HUES48 (cell line): ENCODE results near the gene WHAMM.
"Not testable (repeated sequence)": the region's sequence is repeated elsewhere in the genome, so short reads cannot be mapped to it uniquely, and the experiment has no call there.

Source experiments
- H3K27ac ChIP-seq: one replicate; pipeline ENCODE4 v1.7.0; 2013; ENCODE audit warnings: low read depth, low read length, inconsistent platforms
- H3K27me3 ChIP-seq: 2 replicates; pipeline ENCODE4 v1.6.1; 2013; ENCODE audit warnings: mild to moderate bottlenecking, low read length; ENCODE audit not compliant: control insufficient read depth, insufficient read depth
- H3K36me3 ChIP-seq: 2 replicates; pipeline ENCODE4 v1.6.1; 2013; ENCODE audit warnings: low read length; ENCODE audit not compliant: control insufficient read depth, insufficient read depth
- H3K4me1 ChIP-seq: 2 replicates; pipeline ENCODE4 v1.6.1; 2013; ENCODE audit warnings: mild to moderate bottlenecking, low read length; ENCODE audit not compliant: control insufficient read depth, insufficient read depth
- H3K4me3 ChIP-seq: 2 replicates; pipeline ENCODE4 v1.5.1; 2013; ENCODE audit warnings: mild to moderate bottlenecking, low read depth, low read length
- H3K9ac ChIP-seq: 2 replicates; pipeline ENCODE4 v1.6.1; 2013; ENCODE audit warnings: mild to moderate bottlenecking, low read depth, low read length, moderate library complexity
- H3K9me3 ChIP-seq: 2 replicates; pipeline ENCODE4 v1.6.1; 2013; ENCODE audit warnings: low read length; ENCODE audit not compliant: control insufficient read depth, insufficient read depth

WHAMM gene

DNA sequence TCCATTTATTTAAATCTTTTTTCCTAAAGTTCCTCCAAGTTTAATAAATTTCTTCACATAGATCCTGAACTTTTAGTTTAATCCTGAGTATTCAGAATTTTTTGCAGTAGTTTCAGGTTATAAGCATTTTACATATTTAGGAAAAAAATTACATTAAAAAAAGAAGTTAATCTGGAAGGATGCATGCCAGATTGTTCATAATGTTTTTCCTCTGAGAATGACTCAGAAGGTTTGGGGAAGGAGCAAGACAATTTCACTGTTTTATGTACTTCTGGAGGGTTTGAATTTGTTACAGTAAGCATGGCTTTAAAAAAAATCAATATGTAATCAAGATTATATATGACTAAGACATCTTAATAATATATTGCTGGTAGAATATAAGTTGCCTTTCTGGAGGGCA lies 12.4 kb downstream of the WHAMM start:
- H3K4me3 ChIP-seq, H3K9me3 ChIP-seq, H3K27ac ChIP-seq, H3K4me1 ChIP-seq, H3K9ac ChIP-seq, H3K27me3 ChIP-seq: not testable (repeated sequence)
- peaks cover 55% of the 10 kb centered on the region for H3K36me3 ChIP-seq

DNA sequence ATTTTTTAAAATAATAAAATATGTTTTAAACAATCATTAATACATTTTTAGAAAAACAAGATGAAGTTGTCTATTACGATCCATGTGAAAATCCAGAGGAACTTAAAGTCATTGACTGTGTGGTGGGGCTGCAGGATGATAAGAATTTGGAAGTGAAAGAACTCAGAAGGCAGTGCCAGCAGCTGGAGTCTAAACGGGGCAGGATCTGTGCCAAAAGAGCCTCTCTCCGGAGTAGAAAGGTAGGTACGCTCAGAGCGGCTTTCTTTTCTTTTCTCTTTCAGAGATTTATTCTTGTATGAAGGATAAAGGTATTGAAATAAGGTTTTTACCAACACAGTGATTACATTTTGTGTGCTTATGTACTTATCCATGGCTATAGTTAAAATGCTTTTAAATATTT lies 13.6 kb downstream of the WHAMM start:
- H3K36me3 ChIP-seq = peaks cover 59% of the 10 kb centered on the region
- H3K27me3 ChIP-seq = no peaks in the 10 kb centered on the region
- H3K9ac ChIP-seq = no peak overlapping the region
- no peaks in the 10 kb centered on the region for H3K9me3 ChIP-seq
- no peaks in the 10 kb centered on the region for H3K4me1 ChIP-seq
- no peak overlapping the region for H3K27ac ChIP-seq
- H3K4me3 ChIP-seq = no peak overlapping the region

DNA sequence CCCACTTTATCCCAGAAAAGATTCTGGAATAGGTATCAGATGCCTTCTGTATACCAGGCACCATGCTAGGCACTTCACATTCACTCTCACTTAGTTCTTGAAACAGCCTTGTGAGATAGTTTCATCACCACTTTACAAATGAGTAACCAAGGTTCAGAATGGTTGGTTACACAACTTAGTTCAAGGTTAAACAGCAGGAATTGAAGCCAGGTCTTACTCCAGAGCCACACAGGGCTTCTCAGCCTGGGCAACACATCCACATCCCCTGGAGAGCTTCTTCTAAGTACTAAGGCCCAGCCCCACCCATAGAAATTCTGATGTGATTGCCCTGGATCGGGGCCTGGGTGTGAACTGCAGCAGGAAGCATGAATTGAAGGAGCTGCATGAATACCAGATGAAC lies 18.6 kb downstream of the WHAMM start:
- Histone ChIP-seq H3K4me1 (peaks cover 4% of the 10 kb centered on the region; the same call in 1 of the 2 replicates), H3K36me3 (peaks cover 60% of the 10 kb centered on the region), H3K9me3 (no peaks in the 10 kb centered on the region), H3K27ac (no peak overlapping the region), H3K27me3 (no peaks in the 10 kb centered on the region), H3K9ac (no peak overlapping the region), H3K4me3 (no peak overlapping the region)

DNA sequence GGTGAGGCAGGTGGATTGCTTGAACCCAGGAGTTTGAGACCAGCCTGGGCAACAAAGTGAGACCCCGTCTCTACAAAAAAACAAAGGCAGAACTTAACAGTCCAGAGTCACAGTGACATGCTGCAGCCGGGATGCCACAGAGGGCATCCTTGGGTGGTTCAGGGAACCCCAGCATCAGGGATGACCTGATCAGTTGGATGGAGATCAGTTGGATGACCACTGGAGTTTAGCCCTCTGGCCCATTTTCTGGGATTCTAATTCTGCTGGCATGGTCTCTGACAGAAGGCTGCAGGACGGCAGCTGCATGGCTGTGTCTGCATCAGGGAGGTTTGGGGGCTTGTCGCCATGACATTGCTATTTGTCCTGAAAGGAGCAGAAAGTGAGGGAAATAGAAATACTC lies 19.8 kb downstream of the WHAMM start:
- Histone ChIP-seq H3K27ac (no peak overlapping the region), H3K36me3 (peaks cover 62% of the 10 kb centered on the region), H3K4me1 (peaks cover 4% of the 10 kb centered on the region; the same call in 1 of the 2 replicates), H3K9ac (no peak overlapping the region), H3K9me3 (no peaks in the 10 kb centered on the region), H3K27me3 (no peaks in the 10 kb centered on the region), H3K4me3 (no peak overlapping the region)

DNA sequence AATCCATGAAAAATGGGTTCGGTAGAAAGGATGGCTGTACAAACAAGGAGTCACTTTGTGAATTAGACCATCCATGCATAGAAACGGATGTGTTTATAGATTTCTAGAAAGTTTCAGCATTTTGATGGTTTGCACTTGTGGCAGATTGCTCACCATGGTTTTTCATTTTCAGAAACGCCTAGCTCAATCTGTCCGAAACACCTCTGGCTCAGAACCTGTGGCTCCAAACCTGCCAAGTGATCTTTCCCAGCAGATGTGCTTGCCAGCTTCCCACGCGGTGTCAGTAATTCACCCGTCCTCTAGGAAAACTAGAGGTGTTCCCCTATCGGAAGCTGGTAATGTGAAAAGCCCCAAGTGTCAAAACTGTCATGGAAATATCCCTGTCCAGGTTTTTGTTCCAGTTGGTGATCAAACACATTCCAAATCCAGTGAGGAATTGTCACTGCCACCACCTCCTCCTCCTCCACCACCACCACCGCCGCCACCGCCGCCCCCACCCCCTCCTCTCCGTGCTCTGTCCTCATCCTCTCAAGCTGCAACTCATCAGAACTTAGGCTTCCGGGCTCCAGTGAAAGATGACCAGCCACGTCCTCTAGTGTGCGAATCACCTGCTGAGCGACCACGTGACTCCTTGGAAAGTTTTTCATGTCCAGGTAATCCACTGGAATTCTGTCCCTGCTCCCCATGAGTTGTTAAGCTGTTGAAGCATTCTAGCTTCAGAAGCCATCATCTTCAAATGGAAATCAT lies 21.2 kb downstream of the WHAMM start:
- H3K4me1 ChIP-seq = peaks cover 4% of the 10 kb centered on the region; the same call in 1 of the 2 replicates
- peaks cover 66% of the 10 kb centered on the region for H3K36me3 ChIP-seq
- no peak overlapping the region for H3K9ac ChIP-seq
- no peaks in the 10 kb centered on the region for H3K9me3 ChIP-seq
- no peaks in the 10 kb centered on the region for H3K27me3 ChIP-seq
- H3K27ac ChIP-seq = no peak overlapping the region
- no peak overlapping the region for H3K4me3 ChIP-seq

DNA sequence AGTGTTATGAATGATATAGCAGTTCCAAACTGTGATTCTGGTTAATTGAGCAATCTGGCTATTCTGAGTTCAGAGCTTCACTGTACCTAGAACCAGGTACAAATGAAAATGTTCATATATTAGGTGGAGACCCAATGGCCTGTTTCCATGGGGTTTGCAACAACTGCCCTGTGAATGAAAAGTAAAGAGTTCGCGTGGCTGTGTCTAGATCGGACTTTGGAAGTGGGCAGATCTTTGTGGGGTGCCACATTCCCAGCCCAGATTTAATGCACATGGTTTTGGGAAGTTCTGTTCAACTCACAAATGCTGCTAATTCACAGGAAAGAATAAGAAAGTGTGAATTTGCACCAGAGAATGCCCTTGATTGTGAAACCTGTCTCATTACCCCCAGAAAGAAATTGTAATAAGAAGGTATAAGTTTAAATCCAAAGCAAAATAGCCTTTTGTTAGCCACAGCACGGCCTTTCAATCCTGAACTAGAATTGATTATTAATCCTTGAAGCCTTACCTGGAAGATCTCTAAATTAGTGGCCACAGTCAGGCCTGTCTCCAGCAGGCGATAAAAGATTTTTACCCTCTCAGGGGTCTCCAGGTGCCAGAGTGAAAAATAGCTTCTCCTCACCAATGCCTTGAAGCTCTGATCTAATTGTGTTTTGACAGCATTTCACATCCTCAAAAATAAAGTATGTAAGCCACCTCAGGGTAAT lies 22.6 kb downstream of the WHAMM start:
- no peak overlapping the region for H3K9ac ChIP-seq
- H3K27me3 ChIP-seq = no peaks in the 10 kb centered on the region
- H3K36me3 ChIP-seq = peaks cover 57% of the 10 kb centered on the region
- H3K4me1 ChIP-seq = peaks cover 4% of the 10 kb centered on the region; the same call in 1 of the 2 replicates
- peak overlapping the region; percentile 12 for H3K27ac ChIP-seq
- H3K9me3 ChIP-seq = no peaks in the 10 kb centered on the region
- no peak overlapping the region for H3K4me3 ChIP-seq

DNA sequence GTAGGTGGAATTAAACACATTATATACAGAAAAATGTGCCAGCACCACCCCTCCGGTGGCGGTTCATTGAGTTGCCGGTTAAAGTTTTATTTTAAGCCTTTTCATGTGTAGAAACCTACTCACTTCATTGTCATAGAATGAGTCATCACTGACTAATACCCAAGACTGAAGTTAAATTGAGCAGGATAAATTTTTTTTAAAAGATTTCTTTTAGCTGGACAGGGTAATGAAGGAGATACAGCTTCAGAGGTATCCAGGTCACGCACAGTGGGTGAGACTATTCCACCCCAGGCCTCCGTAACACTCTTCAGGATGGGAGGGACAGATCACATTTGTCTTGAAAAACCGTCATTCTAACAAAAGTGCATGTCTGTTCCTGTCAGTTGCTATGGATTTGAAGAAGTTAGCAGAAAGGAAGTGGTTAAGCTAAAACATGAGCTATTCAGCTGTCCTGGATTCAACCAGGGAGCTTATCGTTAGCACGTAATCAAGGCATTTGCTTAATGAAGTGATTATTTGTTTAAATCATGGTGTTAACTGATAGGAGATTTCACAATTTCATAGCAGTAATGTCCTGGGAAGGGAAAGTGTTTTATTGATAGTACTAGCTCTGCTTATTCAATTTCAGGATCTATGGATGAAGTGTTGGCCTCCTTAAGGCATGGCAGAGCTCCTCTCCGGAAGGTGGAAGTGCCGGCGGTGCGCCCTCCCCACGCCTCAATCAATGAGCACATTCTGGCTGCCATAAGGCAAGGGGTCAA lies 23.4 kb downstream of the WHAMM start:
- Histone ChIP-seq H3K27ac (peak overlapping the region; percentile 66), H3K9me3 (no peaks in the 10 kb centered on the region), H3K36me3 (peaks cover 50% of the 10 kb centered on the region), H3K4me1 (peaks cover 4% of the 10 kb centered on the region; the same call in 1 of the 2 replicates), H3K27me3 (no peaks in the 10 kb centered on the region), H3K9ac (no peak overlapping the region), H3K4me3 (no peak overlapping the region)

DNA sequence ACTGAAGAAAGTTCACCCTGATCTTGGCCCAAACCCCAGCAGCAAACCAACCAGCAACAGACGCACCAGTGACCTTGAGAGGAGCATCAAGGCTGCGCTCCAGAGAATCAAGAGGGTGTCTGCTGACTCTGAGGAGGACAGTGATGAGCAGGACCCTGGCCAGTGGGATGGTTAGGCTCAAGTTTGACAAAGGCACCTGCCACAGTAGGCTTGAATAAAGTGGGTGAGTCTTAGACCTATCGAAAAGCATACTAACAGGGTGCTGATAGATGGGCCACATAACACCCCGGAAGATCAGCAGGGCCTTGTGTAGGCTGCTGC lies 23.9 kb downstream of the WHAMM start:
- Histone ChIP-seq H3K36me3 (peaks cover 45% of the 10 kb centered on the region), H3K27ac (no peak overlapping the region), H3K27me3 (no peaks in the 10 kb centered on the region), H3K4me3 (no peak overlapping the region), H3K9me3 (no peaks in the 10 kb centered on the region), H3K4me1 (peaks cover 4% of the 10 kb centered on the region; the same call in 1 of the 2 replicates), H3K9ac (no peak overlapping the region)

DNA sequence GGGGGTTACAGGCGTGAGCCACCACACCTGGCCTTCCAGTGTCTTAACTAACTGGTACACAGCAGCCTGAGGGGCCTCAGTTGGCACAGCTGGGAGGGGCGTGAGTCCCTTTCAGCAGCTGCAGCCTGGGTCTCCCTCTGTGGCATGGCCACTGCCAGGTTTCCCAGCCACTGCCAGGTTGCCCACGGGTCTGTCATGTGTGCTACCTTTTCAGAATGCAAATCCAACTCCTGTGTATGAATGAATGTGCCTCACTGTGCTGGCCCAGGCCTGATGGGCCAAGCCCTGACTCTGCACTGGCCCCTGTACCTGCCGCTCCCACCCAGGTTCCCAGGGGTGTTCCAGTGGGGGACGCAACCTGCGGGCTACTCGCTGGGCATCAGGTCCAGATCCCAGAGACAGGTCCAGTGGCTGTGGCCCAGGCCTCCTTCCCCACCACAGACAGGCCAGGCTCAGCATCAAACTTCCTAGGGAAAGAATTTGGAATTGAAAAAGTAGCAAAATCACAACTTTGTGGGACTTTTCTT lies 26.0 kb downstream of the WHAMM start:
- H3K4me1 ChIP-seq = peaks cover 4% of the 10 kb centered on the region; the same call in 1 of the 2 replicates
- H3K9ac ChIP-seq = no peak overlapping the region
- H3K36me3 ChIP-seq = peaks cover 33% of the 10 kb centered on the region

DNA sequence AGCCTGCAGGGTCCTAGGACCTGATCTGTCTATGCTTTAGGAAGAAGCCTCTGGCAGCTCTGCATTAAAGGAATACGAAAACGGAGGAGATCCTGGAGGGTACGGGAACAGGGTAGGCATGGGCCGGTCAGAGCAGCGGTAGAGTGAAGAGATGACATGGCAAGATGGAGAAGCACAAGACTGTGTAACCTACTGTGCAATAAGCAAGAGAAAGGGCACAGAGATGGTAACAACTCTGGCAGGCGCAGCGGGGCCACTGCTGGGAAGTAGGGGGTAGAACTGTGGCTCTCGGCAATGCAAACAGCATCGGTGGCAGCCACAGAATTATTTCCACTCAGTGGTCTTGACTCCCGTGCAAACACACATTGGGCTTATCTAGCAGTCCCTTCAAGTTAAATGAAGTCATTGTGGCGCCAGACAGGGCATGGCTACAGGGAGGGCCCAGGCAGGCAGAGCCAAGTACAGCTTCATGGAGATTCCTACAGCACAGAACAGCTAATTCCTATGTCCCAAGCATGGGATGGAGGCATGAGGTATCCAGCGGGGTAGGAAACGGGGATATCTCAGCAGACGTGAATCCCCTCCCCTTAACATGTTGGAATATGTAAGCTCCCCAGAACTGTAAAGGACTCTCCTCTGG lies 28.8 kb downstream of the WHAMM start:
- H3K9ac ChIP-seq = no peak overlapping the region
- no peaks in the 10 kb centered on the region for H3K4me1 ChIP-seq
- peaks cover 19% of the 10 kb centered on the region for H3K36me3 ChIP-seq
- H3K27me3 ChIP-seq = no peaks in the 10 kb centered on the region
- H3K27ac ChIP-seq = no peak overlapping the region
- H3K9me3 ChIP-seq = no peaks in the 10 kb centered on the region
- no peak overlapping the region for H3K4me3 ChIP-seq

More for the DNA sequence above, 26.0 kb downstream of the WHAMM start:
- H3K27ac ChIP-seq = no peak overlapping the region
- H3K9me3 ChIP-seq = no peaks in the 10 kb centered on the region
- no peak overlapping the region for H3K4me3 ChIP-seq
- H3K27me3 ChIP-seq = no peaks in the 10 kb centered on the region
